HG02884 (cell line): Measurements from ENCODE around the gene ZCCHC8.

Source experiments
- ATAC-seq: cut with Tn5 transposase; IDR thresholded peaks from one replicate; pipeline ENCODE4 v1.9.1; 2021; ENCODE audit warnings: mild to moderate bottlenecking, moderate library complexity; ENCODE audit not compliant: unreplicated experiment

The ZCCHC8 gene

DNA sequence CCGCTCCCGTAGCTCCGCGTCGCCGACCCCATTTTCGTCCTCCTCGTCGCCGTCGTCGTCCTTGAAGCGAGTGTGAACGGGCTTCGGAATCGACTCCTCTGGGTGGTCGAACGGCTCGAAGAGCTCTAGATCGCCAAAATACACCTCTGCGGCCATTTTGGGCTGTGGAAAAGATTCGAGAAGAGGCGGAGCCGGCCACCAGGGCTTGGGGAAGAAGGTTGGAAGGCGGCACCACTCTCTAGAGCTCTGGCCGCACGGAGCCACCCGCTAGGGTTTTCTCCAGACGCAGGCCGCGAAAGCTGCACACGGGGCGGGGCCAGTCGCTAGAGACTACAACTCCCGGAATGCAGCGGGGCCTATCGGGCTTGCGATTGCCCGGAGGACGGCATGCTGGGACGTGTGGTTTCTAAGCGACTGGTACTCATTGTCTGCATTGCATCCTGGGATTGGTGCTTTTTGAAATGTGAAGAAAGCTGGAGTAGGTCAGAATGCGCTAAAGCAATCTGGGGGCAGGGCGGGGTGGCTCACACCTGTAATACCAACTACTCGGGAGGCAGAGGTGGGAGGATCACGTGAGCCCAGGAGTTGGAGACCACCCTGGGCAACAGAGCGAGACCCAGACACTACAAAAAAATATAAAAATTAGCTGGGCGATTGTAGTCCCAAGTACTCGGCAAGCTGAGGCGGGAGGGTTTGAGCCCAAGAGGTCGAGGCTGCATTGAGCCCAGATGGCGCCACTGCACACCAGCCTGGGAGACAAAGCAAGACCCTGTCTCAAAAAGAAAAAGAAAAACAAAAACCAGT lies at the start of gene ZCCHC8:
TSS of gene ZCCHC8 (minus strand) at position 248 of the 804 bp plus-strand sequence. CDS start at position 156, 92 bp downstream.
- peak; percentile 92 for ATAC-seq

DNA sequence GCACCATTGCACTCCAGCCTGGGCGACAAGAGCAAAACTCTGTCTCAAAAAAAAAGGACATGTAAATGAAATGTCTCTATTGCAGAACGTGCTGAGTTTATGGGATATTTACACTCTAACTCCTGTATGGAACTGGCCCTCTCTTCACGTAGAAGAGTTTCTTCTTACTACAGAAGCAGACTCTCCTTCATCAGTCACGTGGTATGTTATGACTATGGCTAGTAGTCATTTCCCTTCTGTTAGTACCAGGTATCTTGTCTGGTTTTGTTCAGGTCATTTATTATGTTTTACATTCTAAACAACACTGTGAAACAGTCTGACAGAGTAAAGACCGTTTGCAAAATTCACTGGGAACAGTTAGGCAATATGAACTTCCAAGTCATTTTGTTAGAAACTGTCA lies 46.6 kb upstream of the ZCCHC8 start:
- no peak for ATAC-seq

DNA sequence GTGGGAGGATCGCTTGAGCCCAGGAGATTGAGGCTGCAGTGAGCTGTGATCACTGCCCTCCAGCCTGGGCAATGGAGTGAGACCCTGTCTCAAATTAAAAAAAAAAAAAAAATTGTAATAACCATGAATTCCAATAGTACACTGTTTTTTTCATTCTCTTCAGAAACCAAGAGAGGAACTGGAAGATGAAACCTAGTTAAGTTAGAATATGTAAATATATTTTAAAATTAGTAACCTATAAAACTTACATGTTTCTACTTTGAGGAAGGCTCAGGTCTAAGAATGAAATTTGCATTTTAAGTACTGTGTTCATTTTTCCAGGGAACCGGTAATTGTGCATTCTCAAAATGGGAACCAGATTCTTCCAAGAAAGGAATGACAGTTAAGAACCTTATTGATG lies 45.1 kb upstream of the ZCCHC8 start:
- ATAC-seq = no peak

DNA sequence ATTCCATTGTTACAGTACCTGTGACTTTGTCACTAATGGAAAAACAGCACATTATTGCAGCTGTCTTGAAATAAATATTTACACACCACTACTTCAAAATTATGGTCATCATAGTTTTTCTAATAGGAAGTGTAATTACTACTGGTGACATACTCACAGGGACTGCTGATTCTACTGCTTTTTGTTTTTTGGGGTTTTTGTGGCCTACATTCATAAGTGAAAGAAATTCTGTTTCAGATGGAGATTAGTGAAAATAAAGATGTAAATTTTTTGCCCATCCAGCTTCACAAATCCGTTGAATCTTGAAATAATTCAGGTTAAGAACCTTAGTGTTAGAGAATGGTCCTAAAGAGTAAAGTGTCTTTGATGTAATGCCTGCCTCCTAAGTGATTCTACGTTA lies 43.8 kb upstream of the ZCCHC8 start:
- no peak for ATAC-seq

DNA sequence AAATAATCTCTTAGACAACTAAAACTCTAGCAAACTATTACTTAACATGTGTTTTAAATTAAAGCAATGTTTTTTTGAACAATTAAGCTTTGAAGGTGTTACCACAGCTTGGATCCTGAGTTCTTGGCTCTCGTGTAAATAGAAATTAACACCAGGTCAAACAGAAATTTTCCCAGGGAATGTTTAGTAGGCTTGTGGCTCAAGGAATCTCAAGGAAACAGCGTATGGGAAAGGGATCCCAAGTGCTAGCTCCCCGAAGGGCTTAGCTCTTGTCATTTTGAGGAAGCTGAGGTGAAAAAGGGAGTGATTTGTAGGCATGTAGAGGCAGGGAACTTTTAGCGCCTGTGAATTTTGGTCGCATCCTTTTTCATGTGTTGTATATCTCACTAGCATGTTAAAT lies 37.8 kb upstream of the ZCCHC8 start:
- ATAC-seq = no peak

DNA sequence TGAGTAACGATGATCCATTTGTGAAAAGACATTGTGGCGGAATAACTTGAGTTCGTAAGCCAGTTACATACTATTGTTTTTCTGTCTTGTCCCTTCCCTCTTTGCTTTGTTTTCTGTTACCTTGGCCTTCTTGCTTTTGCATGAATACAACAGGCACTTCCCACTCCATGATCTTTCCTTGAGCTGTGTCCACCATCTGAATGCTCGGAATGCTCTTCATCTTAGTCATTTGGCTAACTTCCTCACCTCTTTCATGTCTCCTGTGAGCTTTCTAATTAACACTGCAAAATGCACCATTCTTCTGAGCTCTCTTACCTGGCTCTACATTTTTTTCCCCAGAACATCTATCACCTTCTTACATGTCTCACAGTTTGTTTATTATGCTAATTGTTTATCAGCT lies 36.3 kb upstream of the ZCCHC8 start:
- no peak for ATAC-seq

DNA sequence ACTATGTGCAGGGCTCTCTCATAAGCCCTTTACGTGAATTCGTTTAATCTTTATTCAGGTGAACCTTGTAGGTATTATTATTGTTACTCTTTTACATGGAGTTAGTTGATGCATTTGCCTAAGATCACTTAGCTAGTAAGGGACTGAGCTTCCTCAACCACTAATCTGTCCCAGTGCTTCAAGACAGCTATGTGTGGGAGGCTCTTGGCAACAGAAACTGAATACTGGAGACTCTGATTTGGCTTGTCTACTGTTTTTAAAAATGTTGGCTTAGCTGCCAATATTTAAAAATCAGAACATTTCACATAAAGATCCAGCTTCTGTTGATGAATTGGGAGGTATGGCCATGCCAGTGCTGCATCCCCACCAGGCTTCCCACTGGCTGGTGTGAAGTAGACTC lies 33.1 kb upstream of the ZCCHC8 start:
- ATAC-seq = no peak

DNA sequence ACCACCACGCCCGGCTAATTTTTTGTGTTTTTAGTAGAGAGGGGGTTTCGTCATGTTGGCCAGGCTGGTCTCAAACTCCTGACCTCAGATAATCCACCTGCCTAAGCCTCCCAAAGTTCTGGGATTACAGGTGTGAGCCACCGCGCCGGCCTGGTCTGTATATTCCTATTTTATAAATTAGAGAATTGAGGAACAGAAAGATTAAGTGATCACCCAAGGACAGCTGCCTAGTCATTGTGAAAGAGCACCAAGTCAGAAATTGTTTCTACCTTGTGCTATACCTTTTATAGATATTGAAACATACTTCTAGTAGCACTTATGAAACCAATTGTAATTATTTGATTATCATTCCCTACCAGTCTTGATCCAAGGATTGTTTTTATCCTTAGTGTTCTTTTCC lies 28.3 kb upstream of the ZCCHC8 start:
- ATAC-seq = no peak

DNA sequence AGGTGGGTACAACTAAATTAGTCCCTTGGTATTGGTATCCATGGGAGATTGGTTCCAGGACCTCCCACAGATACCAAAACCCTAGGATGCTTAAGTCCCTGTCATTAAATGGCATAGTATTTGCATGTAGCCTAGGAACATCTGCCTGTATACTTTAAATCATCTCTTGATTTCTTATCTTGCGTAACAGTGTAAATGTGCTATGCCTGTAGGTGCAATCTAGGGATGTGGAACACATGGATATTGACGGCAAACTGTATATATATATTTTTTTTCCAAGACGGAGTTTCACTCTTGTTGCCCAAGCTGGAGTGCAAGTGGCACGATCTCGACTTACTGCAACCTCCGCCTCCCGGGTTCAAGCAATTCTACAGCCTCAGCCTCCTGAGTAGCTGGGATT lies 27.9 kb upstream of the ZCCHC8 start:
- no peak for ATAC-seq

DNA sequence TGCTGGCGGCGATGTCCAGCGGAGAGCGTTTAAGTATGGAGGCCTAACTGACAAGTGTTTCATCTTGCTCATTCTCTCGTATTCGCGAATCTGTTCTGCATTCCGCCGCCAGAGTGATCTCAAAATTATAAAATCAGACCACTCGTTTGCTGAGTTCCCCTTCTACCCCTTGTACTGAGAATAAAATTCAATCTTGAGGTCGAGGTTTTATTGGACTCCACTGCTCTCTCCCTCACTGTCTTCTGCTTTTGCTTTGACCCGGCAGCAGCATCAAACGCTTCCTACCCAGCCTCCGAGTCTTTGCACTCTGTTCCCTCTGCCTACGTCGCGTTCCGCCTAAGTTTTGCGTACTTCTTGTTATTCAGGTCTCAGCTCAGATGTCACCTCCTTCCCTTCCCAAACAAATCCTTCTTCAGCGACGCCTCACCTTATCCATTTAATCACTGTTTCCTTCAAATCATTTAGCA lies 26.8 kb upstream of the ZCCHC8 start:
- ATAC-seq = no peak

DNA sequence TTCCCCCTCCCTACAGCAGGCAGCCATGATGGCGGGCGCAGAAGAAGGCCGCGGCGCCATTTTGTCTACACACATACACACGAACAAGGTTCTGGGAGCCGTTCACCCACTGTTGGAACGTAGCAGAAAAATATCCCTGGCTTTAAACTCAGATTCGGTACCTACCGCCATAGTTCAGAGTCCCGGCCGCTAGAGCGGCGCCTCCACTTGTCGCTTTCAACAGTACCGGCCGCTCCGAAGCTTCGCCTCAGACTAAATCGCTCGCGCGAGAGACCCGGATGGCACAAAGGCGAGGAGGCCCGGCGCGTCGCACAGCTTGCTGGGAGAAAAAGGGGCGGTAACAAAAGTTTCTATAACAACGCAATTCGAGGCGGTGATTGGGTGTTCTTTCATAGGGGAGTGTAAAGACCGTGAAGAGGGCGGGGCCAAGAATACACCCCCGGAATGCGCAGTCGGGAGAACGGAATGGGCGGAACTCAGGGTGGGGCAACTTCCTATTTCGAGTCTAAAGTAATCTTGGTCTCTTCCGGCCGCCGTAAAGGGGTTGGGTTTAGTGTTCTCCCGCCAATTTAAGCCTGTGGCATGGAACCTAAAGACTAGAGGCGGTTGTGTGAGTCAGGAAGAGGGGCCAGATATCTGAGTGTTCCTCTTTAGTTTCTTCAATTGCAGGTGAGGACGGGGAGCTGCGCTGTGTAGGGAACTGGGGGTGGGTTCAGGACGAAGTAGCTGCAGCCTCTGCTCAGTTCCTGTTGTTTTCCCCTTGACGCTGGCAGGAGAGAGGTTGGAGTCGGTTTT lies 26.1 kb upstream of the ZCCHC8 start, which contains the start of the genes KNTC1 and RSRC2:
TSS of gene KNTC1 (plus strand) at position 567 of the 795 bp plus-strand sequence. CDS start 2,815 bp downstream, outside the sequence.
TSS of gene RSRC2 (minus strand) at position 254 of the 795 bp plus-strand sequence. CDS start at position 171, 83 bp downstream.
- peak; percentile 82 for ATAC-seq

DNA sequence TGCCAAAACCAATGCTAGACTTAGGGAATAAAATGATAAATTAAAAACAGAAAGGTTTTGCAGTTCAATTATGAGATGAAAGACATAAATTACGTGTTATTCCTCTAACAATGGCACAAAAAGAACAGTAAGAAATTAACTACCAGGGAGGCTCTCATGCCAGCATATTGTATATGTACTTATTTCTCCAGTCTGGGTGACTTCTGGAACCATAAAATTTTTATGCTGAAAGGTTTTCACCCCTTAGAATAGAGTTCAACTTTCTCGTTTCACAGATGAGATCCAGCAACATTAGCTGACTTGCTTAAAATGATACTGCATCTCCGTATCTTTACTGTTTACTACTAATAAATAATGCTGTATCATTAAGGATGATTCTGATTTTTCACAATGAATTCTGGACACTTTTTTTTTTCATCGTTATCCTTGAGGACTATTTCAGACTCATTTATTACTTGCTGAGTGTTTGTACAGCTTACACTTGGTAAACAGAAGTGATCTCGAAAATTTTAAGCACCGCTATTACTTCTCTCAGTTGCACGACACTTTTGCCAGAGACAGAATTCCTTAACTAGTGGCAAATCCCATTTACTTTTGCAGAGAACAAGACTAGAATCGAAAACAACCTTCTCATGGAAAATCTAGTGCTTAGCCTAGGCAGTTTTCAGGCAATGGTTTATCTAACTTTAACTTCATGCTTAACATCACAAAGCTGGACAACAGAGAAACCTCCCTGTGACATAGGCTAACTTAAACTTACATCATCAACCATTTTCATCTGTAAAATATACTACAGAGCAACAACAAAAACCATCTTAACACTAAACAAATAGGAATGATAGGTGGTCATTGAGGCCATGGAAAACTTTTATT lies 23.4 kb upstream of the ZCCHC8 start:
- ATAC-seq = no peak

DNA sequence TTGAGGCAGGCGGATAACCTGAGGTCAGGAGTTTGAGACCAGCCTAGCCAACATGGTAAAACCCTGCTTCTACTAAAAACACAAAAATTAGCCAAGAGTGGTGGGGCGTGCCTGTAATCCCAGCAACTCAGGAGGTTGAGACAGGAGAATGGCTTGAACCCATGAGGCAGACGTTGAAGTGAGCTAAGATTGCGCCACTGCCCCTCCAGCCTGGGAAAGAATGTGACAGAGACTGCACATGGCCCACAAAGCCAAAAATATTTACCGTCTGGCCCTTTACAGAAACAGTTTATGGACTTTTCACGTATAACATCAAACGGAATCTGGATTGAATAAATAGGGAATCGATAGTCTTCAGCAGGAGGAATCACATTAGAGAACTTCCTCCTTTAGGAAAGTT lies 22.5 kb upstream of the ZCCHC8 start:
- no peak for ATAC-seq

DNA sequence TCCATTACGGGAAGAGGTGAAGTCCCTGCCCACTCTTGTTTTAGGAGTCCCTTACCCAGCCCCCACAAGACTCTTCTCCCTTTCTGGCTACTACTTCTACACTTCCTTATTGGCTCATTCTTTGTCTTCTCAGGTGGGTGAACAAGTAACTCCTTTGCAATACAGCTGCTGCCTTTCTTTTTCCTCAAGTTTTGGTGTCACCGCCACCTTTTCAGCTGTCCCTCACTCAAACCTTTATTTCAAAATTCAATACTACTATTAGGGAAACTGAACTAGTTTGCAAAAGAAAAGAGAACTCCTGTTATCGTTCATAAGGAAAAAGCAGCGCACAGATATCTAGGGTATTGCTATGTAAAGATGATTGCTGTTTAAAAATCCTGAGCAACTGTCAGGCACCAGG lies 19.9 kb upstream of the ZCCHC8 start:
- ATAC-seq = no peak

DNA sequence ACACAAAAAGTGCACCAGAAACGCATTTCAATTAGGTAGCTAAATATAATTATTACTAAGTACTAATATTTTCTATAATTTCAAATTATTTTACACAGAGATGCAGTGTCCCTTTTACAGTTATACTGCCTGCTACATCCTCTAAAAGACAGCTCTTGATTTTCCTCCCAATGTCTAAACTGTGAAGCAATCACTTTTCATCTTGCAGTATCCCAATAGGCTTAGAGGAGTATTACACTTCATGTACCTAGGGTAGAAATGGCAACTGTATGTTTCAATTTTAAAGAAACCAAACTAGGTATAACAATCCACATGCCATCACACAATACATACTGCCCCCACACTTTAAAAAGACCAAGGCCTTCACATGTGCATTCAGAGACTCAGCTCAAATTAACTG lies 18.7 kb upstream of the ZCCHC8 start:
- ATAC-seq = no peak

DNA sequence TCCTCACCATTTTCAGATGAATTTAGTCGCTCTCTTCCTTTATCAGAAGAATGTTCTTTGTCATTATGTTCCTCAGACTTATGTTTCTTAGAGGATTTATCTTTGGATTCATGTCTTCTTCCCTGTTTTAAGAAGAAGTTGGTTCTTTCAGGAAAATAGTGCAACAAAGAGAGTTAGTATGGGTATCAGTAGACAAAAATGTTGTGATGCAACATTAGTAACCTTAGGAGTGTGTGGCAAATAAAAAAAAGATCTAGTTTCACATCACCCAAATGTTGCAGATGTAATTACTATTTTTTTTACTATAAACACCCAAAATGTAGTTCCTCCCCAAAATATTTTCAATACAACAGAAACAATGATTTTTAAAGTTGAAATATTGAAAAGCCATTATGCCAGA lies 18.2 kb upstream of the ZCCHC8 start:
- ATAC-seq = no peak

DNA sequence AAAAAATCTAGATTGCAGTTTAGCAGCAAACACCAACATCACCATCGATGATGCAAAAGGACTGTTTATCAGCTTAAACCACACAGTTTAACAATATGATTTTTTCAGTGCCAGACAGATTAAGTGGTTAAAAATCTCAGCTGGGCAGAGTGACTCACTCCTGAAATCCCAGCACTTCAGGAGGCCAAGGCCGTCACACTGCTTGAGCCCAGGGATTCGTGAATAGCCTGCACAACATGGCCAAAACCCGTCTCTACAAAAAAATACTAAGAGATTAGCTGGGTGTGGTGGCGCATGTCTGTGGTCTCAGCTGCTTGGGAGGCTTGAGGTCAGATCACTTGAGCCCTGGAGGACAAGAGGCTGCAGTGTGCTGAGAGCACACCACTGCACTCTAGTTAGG lies 17.1 kb upstream of the ZCCHC8 start:
- ATAC-seq = no peak

DNA sequence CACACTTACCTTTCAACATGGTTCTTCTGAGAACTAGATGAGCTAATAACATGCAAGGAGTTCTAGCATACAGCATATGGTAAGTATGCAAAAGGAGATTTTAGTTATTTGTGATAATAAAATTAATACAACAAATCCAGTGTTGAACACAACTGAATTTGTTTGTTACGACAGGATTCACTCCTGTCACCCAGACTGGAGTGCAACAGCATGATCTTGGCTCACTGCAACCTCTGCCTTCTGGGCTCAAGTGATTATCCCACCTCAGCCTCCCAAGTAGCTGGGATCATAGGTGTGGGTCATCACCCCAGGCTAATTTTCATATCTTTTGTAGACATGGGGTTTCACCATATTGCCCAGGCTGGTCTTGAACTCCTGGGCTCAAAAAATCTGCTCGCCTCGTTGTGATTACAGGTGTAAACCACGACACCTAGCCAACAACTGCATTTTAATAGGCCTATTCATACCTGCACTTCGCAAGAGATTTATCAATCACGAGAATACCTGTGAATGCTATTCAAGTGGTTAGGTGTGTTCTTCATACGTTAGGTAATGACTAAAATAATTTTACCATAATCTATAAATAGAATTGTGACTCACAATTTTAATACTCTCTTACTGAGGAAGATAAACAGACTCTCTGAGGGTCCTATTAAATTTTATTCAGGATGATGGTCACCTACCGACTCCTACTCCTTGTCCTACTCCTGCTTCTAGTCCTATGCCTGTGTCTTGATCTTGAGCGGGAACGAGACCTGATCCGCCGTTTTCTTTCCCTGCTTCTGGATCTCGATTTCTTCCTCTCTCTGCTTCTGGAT lies 16.0 kb upstream of the ZCCHC8 start:
- no peak for ATAC-seq

DNA sequence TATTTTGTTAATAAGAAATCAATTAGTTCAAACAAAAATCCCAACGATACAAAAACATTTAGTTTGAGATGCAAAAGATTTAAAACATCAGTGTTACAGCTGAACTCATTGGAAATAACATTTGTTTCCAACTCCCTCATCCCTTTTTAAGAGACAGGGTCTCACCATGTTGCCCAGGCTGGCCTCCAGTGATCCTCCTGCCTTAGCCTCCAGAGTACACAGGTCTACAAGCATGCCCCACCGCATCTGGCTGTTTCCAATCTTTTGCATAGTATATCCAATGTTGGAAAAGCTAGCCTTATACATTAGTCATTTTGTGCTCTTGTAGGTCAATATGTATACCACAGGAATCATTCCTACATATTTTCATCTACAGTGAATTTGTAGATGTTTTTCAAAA lies 14.5 kb upstream of the ZCCHC8 start:
- ATAC-seq = no peak

DNA sequence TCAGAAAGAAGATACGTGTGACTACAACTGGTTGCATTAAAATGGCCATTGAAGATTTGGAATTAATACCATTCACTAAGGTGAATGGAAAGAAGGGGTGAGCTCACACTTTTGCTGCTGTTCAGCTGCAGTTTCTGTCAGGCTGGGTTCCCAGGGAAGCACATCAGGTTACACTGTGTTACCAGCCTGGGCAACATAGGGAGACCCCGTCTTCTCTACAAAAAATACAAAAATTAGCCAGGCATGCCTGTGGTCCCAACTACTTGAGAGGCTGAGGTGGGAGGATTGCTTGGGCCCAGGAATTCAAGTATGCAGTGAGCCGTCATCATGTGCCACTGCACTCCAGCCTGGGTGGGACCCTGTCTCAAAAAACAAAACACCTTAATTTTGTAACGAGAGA lies 12.9 kb upstream of the ZCCHC8 start:
- ATAC-seq = no peak
